SK-N-SH (cell line): ENCODE data around the gene SOCS7.

Experiments used
- RAD21 ChIP-seq: IDR thresholded peaks from 2 replicates; pipeline ENCODE4 v1.6.1; 2012; ENCODE audit warnings: mild to moderate bottlenecking, low read length
- SIN3A ChIP-seq: IDR thresholded peaks from 2 replicates; pipeline ENCODE4 v1.6.1; 2012; ENCODE audit warnings: low read depth, mild to moderate bottlenecking, low read length, moderate library complexity, borderline replicate concordance
- TEAD4 ChIP-seq: IDR thresholded peaks from 2 replicates; pipeline ENCODE4 v1.4.0; 2012; ENCODE audit warnings: mild to moderate bottlenecking, borderline replicate concordance; ENCODE audit not compliant: insufficient read depth
- TF ChIP-seq, protein P1 (sequence below): fragments of 200-600 bp; sonication (generic); IDR thresholded peaks from 2 replicates; pipeline ENCODE4 v1.6.1; 2017; ENCODE audit warnings: antibody characterized with exemption, mild to moderate bottlenecking, moderate library complexity

DNA sequence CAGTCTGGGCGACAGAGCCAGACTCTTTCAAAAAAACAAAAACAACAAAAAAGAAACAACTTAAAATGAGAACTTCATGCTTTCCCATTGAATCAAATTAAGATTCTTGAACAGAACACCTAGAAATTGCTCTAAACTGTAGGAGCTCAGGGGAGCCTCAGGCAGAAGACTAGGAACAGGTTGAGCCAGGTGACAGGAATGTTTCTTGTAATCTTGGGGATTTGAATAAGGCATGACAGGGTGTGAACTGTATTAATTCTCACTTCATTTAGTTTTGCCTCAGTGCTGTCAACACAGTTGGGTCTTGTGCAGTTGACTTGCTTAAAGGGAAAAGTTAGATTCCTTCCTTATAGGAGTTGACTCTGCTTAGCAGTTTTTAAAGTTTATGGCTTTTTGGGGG is 27.8 kb downstream of the SOCS7 start:
- TF ChIP-seq, protein P1, sequence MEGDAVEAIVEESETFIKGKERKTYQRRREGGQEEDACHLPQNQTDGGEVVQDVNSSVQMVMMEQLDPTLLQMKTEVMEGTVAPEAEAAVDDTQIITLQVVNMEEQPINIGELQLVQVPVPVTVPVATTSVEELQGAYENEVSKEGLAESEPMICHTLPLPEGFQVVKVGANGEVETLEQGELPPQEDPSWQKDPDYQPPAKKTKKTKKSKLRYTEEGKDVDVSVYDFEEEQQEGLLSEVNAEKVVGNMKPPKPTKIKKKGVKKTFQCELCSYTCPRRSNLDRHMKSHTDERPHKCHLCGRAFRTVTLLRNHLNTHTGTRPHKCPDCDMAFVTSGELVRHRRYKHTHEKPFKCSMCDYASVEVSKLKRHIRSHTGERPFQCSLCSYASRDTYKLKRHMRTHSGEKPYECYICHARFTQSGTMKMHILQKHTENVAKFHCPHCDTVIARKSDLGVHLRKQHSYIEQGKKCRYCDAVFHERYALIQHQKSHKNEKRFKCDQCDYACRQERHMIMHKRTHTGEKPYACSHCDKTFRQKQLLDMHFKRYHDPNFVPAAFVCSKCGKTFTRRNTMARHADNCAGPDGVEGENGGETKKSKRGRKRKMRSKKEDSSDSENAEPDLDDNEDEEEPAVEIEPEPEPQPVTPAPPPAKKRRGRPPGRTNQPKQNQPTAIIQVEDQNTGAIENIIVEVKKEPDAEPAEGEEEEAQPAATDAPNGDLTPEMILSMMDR = no peak
- no peak for TF ChIP-seq SIN3A
- no peak for TF ChIP-seq TEAD4
- TF ChIP-seq RAD21 = no peak
